ENCODE results near the gene VPREB1.

DNA sequence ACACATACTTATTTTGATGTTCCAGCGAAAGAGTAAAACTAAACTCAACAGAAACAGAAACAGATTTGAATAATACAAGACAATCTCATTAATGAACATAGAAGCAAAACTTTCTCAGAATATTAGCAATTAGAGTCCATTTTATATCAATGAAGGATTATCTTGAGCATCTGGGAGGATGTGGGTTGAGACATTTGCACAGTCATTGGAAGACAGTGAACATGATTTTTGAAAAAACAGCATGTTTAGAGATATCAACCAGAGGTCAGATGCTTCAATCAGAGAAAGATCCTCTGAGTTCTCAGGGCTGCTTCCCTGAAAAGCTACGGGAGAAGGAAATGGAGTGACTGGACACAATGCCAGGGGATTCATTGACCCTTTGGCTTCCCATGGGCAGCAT lies 35.9 kb upstream of the VPREB1 start:
- TF ChIP-seq, protein P1, sequence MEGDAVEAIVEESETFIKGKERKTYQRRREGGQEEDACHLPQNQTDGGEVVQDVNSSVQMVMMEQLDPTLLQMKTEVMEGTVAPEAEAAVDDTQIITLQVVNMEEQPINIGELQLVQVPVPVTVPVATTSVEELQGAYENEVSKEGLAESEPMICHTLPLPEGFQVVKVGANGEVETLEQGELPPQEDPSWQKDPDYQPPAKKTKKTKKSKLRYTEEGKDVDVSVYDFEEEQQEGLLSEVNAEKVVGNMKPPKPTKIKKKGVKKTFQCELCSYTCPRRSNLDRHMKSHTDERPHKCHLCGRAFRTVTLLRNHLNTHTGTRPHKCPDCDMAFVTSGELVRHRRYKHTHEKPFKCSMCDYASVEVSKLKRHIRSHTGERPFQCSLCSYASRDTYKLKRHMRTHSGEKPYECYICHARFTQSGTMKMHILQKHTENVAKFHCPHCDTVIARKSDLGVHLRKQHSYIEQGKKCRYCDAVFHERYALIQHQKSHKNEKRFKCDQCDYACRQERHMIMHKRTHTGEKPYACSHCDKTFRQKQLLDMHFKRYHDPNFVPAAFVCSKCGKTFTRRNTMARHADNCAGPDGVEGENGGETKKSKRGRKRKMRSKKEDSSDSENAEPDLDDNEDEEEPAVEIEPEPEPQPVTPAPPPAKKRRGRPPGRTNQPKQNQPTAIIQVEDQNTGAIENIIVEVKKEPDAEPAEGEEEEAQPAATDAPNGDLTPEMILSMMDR (IDR thresholded peaks at IDR 0.05; ENCODE audit: insufficient read depth, low read length): no peak
- no peak for TF ChIP-seq POLR2AphosphoS5 (IDR thresholded peaks at IDR 0.05; ENCODE audit: low read depth)
- no peak for TF ChIP-seq GABPA (IDR thresholded peaks at IDR 0.05; ENCODE audit: low read depth)

Data from HL-60 (cell line).